HT1080 (cell line): Measurements from ENCODE around the gene KLHDC9. TPM values are rescaled to one million over a fixed set of nuclear protein-coding genes. Genes with fewer than 3 reads are reported as not detected.
A peak's percentile ranks its signal among the peaks of the same experiment; 100 is the strongest.
"Not testable (repeated sequence)": the region's sequence is repeated elsewhere in the genome, so short reads cannot be mapped to it uniquely, and the experiment has no call there.

Source experiments
- DNase-seq: peaks from one replicate; pipeline ENCODE4 v3.0.0-alpha.2; 2015; ENCODE audit warnings: low read depth
- polyA plus RNA-seq, 2 experiments: library from polyadenylated mRNA; depleted of rRNA; stranded (reverse); fragments of >200 nt; gene quantifications; 2 replicates each; pipeline ENCODE4 v1.2.3, GENCODE V29; 2015
- total RNA-seq: library from RNA; depleted of rRNA; stranded (reverse); fragments of >200 nt; shearing (Covaris generic); gene quantifications from 2 replicates; pipeline ENCODE4 v1.2.3, GENCODE V29; 2014; rRNA removed

KLHDC9 gene, protein sequence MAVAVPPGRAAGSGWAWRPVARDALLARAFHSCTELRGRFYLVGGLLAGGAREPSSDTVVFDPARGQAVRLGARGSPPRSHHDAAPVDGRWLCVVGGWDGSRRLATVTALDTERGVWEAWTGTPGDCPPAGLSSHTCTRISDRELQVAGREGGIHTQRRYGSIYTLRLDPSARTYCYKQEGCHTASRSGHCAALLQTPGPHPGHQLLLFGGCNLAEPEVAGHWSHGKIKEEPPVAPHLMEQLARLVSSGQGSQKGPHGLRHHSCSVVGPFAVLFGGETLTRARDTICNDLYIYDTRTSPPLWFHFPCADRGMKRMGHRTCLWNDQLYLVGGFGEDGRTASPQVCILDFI
- 0.51 and 1.0 TPM in 2 replicates for total RNA-seq
- 1.5 and 2.5 TPM in 2 replicates for polyA plus RNA-seq (2015; cell fraction: cytosol; rRNA removed)
- polyA plus RNA-seq (2015; cell fraction: nucleus; rRNA removed): 2.5 and 3.0 TPM in 2 replicates

GRCh38 chr1:161098210-161099068, at the start of gene KLHDC9:
Gene KLHDC9, plus strand, starts transcription at chr1:161098361. Its CDS starts 175 bp downstream, at chr1:161098536.
- peak; percentile 85 for DNase-seq

- no peak for DNase-seq
These were observed 49.0 kb upstream of the KLHDC9 start for GRCh38 chr1:161048949-161049722.

DNA sequence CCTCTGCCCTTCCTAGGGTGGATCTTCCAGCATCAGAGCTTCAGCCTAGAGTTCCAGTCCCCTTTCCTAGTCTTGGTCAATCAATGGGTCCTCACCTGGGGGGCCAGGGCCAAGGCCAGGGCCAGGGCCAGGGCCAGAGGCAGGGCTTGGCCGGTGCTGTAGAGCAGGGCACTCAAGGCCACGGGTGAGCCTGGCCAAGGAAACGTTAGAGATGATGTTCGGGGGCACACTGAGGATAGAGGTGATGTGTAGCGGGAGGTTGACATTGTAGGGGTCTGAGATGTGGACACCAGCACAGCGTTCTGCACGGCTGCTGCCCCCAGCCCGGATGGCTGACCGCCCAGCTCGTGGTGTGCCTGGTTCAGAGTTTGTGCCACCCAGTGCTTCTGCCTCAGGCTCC, 46.9 kb upstream of the KLHDC9 start:
- no peak for DNase-seq

- peak; percentile 51 for DNase-seq
These were observed 45.3 kb upstream of the KLHDC9 start for GRCh38 chr1:161052899-161053298.

DNA sequence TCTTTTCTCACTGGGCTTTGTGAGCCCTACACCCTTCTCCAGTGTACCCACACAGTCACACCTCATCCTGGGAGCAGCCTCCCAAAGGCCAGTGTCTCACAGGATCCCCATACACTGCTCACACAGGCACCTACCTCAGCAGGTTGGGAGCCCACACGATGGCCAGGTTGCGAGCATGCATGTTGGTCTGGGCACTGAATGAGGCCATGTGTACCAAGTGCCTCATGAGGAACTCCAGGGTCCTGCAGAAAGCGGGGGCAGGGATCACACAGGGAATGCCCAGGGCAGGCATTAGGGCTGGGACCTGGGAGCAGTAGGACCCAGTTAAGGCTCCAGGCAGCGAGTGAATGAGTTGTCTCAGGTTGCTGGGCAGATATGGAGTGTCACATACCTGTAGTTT, 43.9 kb upstream of the KLHDC9 start:
- DNase-seq: no peak

DNA sequence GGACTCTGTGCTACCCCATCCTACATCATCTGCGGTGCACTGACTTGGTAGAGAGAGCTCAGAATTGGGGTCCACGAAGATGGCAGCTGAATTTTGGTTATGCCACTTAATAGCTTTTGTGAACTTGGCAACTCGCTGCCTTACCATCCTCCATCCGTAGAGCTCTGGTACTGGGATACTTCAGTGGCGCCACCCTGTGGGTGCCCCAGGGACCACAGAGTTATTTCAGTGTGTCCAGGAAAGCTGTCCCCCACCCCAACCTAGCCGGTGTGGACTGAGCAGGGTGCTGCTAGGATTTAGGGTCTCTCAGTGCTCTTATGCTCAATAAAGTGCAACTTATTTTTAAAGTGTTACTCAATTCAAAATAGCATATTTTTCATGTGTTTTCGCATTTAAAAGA, 43.4 kb upstream of the KLHDC9 start:
- DNase-seq: no peak

DNA sequence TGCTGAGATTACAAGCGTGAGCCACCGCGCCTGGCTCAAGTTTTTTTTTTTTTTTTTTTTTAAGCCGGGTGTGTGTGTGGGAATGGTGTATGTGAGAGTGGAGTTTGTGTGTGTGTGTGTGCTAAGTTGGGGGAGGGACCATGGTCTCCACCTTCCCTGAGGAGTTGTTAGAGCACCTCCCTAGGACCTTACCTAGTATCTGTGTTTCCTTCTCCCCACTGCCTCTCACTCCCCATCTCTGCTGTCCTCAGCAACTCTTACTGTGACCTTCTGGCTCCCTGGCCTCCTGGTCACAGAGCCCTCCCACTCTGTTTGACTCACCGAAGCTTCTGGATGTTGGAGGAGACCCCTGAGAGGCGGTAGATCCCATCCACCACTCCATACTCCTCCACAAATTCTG, 38.9 kb upstream of the KLHDC9 start:
- no peak for DNase-seq

DNA sequence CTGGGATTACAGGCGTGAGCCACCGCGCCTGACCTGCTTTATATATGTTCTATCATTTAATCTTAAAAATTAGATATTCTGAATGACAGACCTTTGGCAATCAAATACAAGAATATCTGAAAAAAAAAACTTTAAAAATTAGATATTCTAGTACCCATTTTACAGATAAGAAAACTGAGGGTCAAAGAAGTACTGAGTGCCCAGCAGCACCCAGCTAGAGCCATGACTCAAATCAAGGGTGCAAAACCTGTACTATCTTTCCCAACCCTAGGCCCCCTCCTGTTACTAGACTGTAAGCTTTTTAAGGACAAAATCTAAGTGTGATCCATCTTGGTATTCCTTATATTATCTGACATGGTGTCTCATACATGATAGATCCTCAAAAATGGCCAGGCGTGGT, 36.7 kb upstream of the KLHDC9 start:
- no peak for DNase-seq

GRCh38 chr1:161063936-161064335, 34.2 kb upstream of the KLHDC9 start:
- not testable (repeated sequence) for DNase-seq

DNA sequence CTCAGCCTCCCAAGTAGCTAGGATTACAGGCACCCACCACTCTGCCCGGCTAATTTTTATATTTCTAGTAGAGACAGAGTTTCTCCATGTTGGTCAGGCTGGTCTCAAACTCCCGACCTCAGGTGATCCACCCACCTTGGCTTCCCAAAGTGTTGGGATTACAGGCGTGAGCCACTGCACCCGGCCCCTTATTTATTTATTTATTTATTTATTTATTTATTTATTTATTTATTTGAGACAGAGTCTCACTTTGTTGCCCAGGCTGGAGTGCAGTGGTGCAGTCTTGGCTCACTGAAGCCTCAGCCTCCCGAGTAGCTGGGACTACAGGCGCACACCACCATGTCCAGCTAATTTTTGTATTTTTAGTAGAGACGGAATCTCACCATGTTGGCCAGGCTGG, 32.5 kb upstream of the KLHDC9 start:
- DNase-seq: not testable (repeated sequence)

GRCh38 chr1:161066694-161067093, 31.5 kb upstream of the KLHDC9 start:
- no peak for DNase-seq

- DNase-seq: peak; percentile 55
These were observed 29.6 kb upstream of the KLHDC9 start for GRCh38 chr1:161068306-161069234.

DNA sequence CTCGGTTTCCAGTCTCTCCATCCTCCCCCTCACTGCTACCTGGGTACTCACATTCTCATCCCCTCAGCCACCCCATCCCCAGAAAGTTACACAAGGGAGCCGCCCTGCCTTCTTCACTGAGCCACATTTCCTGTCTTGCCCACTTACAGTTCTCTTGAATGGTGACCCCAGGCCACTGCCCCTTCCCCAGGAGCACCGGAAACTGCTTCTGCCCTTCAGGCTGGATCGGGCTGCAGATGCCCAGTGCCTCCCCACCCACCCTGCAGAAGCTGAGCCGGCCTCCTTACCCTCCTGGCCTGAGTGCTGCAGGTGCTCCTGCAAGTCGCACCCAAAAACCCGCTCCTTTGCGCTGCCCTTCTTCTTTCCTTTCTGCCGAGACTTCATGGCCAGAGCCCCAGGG, 28.9 kb upstream of the KLHDC9 start:
- no peak for DNase-seq

GRCh38 chr1:161069731-161070270, 28.4 kb upstream of the KLHDC9 start, which contains the start of gene ARHGAP30:
Gene ARHGAP30, minus strand, starts transcription at chr1:161069891. Its CDS starts 267 bp downstream, at chr1:161069624.
- peak; percentile 64 for DNase-seq

- no peak for DNase-seq
These were observed 27.4 kb upstream of the KLHDC9 start for GRCh38 chr1:161070761-161071160.

DNA sequence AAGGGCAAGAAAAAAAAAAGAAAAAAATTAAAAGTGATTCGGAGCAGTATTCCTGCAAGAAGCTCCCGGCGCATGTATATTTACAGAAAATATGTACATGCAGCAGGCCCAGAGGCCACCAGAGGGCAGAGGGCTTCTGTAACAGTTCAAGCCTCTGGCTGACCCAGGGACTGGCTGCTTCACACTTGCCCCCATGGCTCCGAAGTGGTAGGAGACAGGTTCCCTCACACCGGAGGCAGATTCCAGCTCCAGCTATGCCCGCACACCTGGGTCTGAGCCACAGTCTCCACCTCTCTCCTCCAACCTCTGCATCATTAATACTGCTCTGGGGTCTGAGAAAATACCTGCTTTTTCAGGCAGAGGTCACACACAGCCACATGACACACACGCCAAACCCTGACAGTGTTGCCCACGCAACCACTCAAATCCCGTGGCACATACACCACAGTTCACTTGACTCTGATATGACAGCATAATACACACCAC, 26.2 kb upstream of the KLHDC9 start:
- DNase-seq: peak; percentile 41

- DNase-seq: no peak
These were observed 25.3 kb upstream of the KLHDC9 start for GRCh38 chr1:161072751-161073449.

DNA sequence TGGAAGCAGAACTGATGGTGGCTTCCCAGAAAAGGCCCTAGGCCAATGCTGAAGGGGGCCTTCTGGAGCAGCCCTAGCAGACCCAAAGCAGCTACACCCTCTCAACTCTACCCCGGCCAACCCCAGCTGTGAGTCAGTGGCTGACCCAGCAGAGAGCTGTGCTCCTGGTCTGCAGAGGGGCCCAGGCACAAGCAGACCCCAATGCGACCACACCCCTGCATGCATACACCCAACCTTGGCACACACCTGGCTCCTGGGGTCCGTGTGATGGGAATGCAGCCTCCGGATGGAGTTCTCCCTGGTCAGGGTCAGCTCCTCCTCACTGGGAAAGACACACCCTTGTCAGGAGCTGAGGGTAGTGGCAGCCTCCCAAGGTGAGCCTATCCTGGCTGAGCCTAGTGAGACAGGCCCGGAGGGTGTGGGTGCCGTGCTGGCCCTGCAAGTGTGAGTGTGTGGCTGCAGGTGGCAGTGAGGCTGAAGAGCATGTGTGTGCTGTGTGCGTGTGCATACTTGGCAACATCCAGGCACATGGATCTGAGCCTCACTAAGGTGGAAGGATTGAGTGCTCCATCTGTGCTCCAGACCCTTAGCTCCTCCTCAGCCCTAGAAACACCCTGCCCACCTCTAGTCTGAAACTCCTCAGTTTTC, 24.6 kb upstream of the KLHDC9 start:
- DNase-seq: no peak
